GM12878 (cell line): ENCODE data around the gene ZNF672.

Experiments used
- CTCF ChIP-seq, 3 experiments: IDR thresholded peaks in 2 of 3; conservative IDR thresholded peaks in 1 of 3; 2 replicates each; pipeline ENCODE4 v1.5.1; 2011; ENCODE audit warnings: low read depth in 3 of 3, low read length in 3 of 3, mild to moderate bottlenecking in 3 of 3, control low read depth in 2 of 3, moderate library complexity in 2 of 3, inconsistent platforms in 1 of 3, mixed read lengths in 1 of 3; ENCODE audit not compliant: control insufficient read depth in 2 of 3, insufficient read depth in 1 of 3; ENCODE audit errors: extremely low read depth in 1 of 3
- NRF1 ChIP-seq: conservative IDR thresholded peaks from 2 replicates; pipeline ENCODE4 v1.6.1; 2011; ENCODE audit warnings: mild to moderate bottlenecking, low read depth, low read length, improper control_type of control experiment
- ZZZ3 ChIP-seq: IDR thresholded peaks from 2 replicates; pipeline ENCODE4 v1.6.1; 2011; ENCODE audit warnings: low read depth; ENCODE audit not compliant: control insufficient read depth, insufficient read length

- no peak for TF ChIP-seq ZZZ3
- no peak for TF ChIP-seq NRF1
- no peak for TF ChIP-seq CTCF (IDR thresholded peaks at IDR 0.05 in 2 of 3, conservative IDR thresholded peaks at IDR 0.05 in 1 of 3; ENCODE audit: control insufficient read depth in 2 of 3, extremely low read depth in 1 of 3, insufficient read depth in 1 of 3, low read depth in 3 of 3, low read length in 3 of 3)
Observed at GRCh38 chr1:248816042-248816851, 21.8 kb upstream of the ZNF672 start.
